Measurements from ENCODE around the gene LRBA.

LRBA gene

GRCh38 chr4:150739591-150739990, 275.5 kb downstream of the LRBA start:
- H3K36me3 ChIP-seq (ENCODE audit: insufficient read depth, low read length): no peaks in the 10 kb centered on the region
- H3K9ac ChIP-seq (ENCODE audit: low read depth, low read length): no peak overlapping the region
- H3K4me3 ChIP-seq (ENCODE audit: low read depth in 1 of 2, low read length in 2 of 2): no peak overlapping the region
- no peak for TF ChIP-seq EZH2 (IDR thresholded peaks at IDR 0.05; ENCODE audit: borderline replicate concordance, low read depth, low read length, severe bottlenecking)
- TF ChIP-seq CTCF (IDR thresholded peaks at IDR 0.05; ENCODE audit: borderline replicate concordance, extremely low read depth, low read length, poor library complexity, severe bottlenecking): no peak
- no peaks in the 10 kb centered on the region for H4K20me1 ChIP-seq (ENCODE audit: insufficient read depth, low read length)
- H3K9me3 ChIP-seq (ENCODE audit: insufficient read depth, low read length, severe bottlenecking): no peaks in the 10 kb centered on the region
- no peaks in the 10 kb centered on the region for H3K79me2 ChIP-seq (ENCODE audit: insufficient read depth, low read length)
- no peak overlapping the region for H2AFZ ChIP-seq (ENCODE audit: low read depth, low read length)
- no peak for ATAC-seq (ENCODE audit: insufficient read depth, low read depth)
- H3K27ac ChIP-seq (ENCODE audit: low read length): no peak overlapping the region
- no peak for DNase-seq
- H3K4me2 ChIP-seq (ENCODE audit: insufficient read depth, low read length): no peak overlapping the region
- H3K27me3 ChIP-seq (ENCODE audit: insufficient read depth, low read length, poor library complexity): no peaks in the 10 kb centered on the region
- H3K4me1 ChIP-seq (ENCODE audit: insufficient read depth, low read length): no peaks in the 10 kb centered on the region

DNA sequence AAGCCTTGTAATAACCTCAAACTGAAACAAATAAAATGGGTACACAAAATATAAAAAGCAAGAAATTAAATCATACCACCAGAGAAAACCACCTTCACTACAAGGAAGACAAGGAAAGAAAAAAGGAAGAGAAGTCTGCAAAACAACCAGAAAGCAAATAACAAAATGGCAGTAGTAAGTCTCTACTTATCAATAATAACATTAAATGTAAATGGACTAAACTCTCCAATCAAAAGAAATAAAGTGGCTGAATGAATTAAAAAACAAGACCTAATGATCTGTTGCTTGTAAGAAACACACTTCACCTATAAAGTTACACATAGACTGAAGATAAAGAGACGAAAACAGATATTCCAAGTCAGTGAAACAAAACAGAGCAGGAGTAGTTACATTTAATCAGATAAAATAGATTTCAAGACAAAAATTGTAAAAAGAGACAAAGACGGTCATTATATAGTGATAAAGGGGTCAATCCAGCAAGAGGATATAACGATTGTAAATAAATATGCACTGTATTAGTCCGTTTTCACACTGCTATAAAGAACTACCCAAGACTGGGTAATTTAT, 289.0 kb downstream of the LRBA start:
- Histone ChIP-seq H3K27ac (ENCODE audit: low read length) (no peak overlapping the region), H3K4me3 (ENCODE audit: low read depth in 1 of 2, low read length in 2 of 2) (no peak overlapping the region), H3K79me2 (ENCODE audit: insufficient read depth, low read length) (no peaks in the 10 kb centered on the region), H3K9ac (ENCODE audit: low read depth, low read length) (no peak overlapping the region), H3K4me1 (ENCODE audit: insufficient read depth, low read length) (no peaks in the 10 kb centered on the region), H3K4me2 (ENCODE audit: insufficient read depth, low read length) (no peak overlapping the region), H2AFZ (ENCODE audit: low read depth, low read length) (no peak overlapping the region), H3K36me3 (ENCODE audit: insufficient read depth, low read length) (peaks cover 3% of the 10 kb centered on the region), H4K20me1 (ENCODE audit: insufficient read depth, low read length) (no peaks in the 10 kb centered on the region), H3K27me3 (ENCODE audit: insufficient read depth, low read length, poor library complexity) (no peaks in the 10 kb centered on the region), H3K9me3 (ENCODE audit: insufficient read depth, low read length, severe bottlenecking) (peaks cover 7% of the 10 kb centered on the region)
- no peak for TF ChIP-seq CTCF (IDR thresholded peaks at IDR 0.05; ENCODE audit: borderline replicate concordance, extremely low read depth, low read length, poor library complexity, severe bottlenecking)
- DNase-seq (no peak), ATAC-seq (ENCODE audit: insufficient read depth, low read depth) (no peak)

DNA sequence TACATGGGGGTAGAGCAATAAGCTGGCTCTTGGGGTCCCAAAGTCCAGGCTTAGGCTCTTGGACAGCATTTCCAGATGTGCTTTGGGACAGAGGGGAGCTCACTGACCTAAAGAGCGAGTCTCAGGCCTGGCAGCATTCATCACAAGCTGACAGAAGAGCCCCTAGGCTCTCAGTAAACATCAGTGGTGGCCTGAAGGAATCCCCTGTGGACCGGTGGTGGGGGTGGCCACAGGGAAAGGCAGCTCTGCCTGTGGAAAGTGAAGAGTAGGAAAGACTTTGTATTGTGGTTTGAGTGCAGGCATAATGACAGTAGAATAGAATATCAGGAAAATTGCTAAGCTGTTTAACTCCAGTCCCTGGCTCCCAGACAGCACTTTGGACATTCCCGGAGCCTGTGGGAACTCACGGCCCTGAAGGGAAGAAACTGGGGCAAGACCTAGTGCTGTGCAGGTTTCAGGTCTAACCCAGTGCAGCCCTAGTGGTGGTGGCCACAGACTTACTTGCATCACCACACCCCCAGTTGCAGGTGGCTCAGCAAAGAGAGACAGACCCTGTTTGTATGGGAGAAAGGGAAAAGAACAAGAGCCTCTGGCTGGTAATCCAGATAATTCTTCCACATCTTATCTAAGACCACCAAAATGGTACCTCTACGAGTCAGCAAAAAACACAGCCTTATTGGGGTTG, 291.2 kb downstream of the LRBA start:
- H3K4me1 ChIP-seq (ENCODE audit: insufficient read depth, low read length): no peaks in the 10 kb centered on the region
- H3K27me3 ChIP-seq (ENCODE audit: insufficient read depth, low read length, poor library complexity): no peaks in the 10 kb centered on the region
- DNase-seq (no peak), ATAC-seq (ENCODE audit: insufficient read depth, low read depth) (no peak)
- H3K79me2 ChIP-seq (ENCODE audit: insufficient read depth, low read length): no peaks in the 10 kb centered on the region
- no peaks in the 10 kb centered on the region for H4K20me1 ChIP-seq (ENCODE audit: insufficient read depth, low read length)
- no peak overlapping the region for H3K4me3 ChIP-seq (ENCODE audit: low read depth in 1 of 2, low read length in 2 of 2)
- H3K9me3 ChIP-seq (ENCODE audit: insufficient read depth, low read length, severe bottlenecking): peaks cover 7% of the 10 kb centered on the region
- TF ChIP-seq CTCF (IDR thresholded peaks at IDR 0.05; ENCODE audit: borderline replicate concordance, extremely low read depth, low read length, poor library complexity, severe bottlenecking): no peak
- TF ChIP-seq EZH2 (IDR thresholded peaks at IDR 0.05; ENCODE audit: borderline replicate concordance, low read depth, low read length, severe bottlenecking): no peak
- H3K27ac ChIP-seq (ENCODE audit: low read length): no peak overlapping the region
- H3K9ac ChIP-seq (ENCODE audit: low read depth, low read length): no peak overlapping the region
- no peaks in the 10 kb centered on the region for H3K36me3 ChIP-seq (ENCODE audit: insufficient read depth, low read length)
- H3K4me2 ChIP-seq (ENCODE audit: insufficient read depth, low read length): no peak overlapping the region
- H2AFZ ChIP-seq (ENCODE audit: low read depth, low read length): no peak overlapping the region
